Measurements from ENCODE around the gene PTPN6.

DNA sequence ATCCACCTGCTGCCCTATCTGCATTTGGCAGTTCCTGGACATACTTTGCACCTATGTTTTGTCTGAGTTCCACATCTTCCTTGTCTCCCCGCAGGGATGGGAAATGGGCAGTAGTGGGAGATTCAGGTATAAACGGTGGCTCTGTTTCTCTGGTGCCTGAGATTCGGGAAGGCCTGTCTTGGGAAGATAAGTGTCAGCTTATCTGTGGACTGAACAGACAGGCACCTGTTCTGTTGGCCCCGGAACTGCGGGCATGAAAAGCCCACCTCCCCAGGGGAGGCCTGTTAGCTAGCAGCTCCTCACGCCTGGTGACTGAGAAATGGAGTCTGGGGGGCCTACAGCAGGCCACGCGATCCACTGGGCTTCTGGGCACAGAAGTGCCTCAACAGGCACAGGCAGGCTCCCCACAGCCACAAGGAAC lies 13.5 kb downstream of the PTPN6 start:
- TF ChIP-seq NFRKB (IDR thresholded peaks at IDR 0.05), result no peak
- TF ChIP-seq FOXM1 (IDR thresholded peaks at IDR 0.05; ENCODE audit: borderline replicate concordance), result no peak

Measured in HEK293T (cell line).